Esophagus muscularis mucosa (tissue), 4 donors: Measurements from ENCODE around the gene GLOD4. TPM values are rescaled to one million over a fixed set of nuclear protein-coding genes. Genes with fewer than 3 reads are reported as not detected.
"Not testable (repeated sequence)": the region's sequence is repeated elsewhere in the genome, so short reads cannot be mapped to it uniquely, and the experiment has no call there.

Experiments
- DNase-seq: peaks from one replicate; pipeline ENCODE4 v3.0.0-alpha.2; 2017; ENCODE audit errors: extremely low spot score
- H3K27ac ChIP-seq, 4 donors: fragments of 200-600 bp; sonication (generic); replicated peaks in 1 of 4; 1 replicate in 3 of 4; 2 replicates in 1 of 4; pipeline ENCODE4 v1.5.1; 2016 to 2019; ENCODE audit warnings: mild to moderate bottlenecking in 1 of 4
- H3K27me3 ChIP-seq, 4 donors: fragments of 200-600 bp; sonication (generic); one replicate each; pipeline versions ENCODE4 v1.5.1 to v1.6.0; 2016 to 2019
- H3K36me3 ChIP-seq, 4 donors: fragments of 200-600 bp; sonication (generic); one replicate each; pipeline ENCODE4 v1.5.1; 2016 to 2019
- H3K4me1 ChIP-seq, 4 donors: fragments of 200-600 bp; sonication (generic); one replicate each; pipeline ENCODE4 v1.5.1; 2016 to 2019
- H3K4me3 ChIP-seq, 4 donors: fragments of 200-600 bp; sonication (generic); 1 replicate in 2 of 4; 2 replicates in 2 of 4; pipeline ENCODE4 v1.5.1; 2016 to 2019; ENCODE audit warnings: mild to moderate bottlenecking in 4 of 4, moderate library complexity in 1 of 4
- H3K9me3 ChIP-seq, 4 donors: fragments of 200-600 bp; sonication (generic); 1 replicate in 3 of 4; 2 replicates in 1 of 4; pipeline ENCODE4 v1.5.1; 2016 to 2019
- EP300 ChIP-seq: sonication (generic); formaldehyde crosslinking; IDR thresholded peaks from one replicate; pipeline ENCODE4 v1.6.1; 2017; ENCODE audit warnings: antibody characterized with exemption
- POLR2A ChIP-seq: fragments of 450-650 bp; IDR thresholded peaks from one replicate; pipeline ENCODE4 v1.6.1; 2017; ENCODE audit warnings: antibody characterized with exemption, moderate library complexity, mild to moderate bottlenecking, low read depth
- POLR2AphosphoS5 ChIP-seq, 2 donors: sonication (generic); formaldehyde crosslinking; IDR thresholded peaks; one replicate each; pipeline ENCODE4 v1.6.1; 2017; ENCODE audit warnings: antibody characterized with exemption in 2 of 2
- WGBS: methylation state at CpG from one replicate; pipeline ENCODE4 v1.1.5; 2018; 5-methylcytosine and 5-hydroxymethylcytosine counted together
- intact Hi-C: fragments of 100-400 bp; cut with DNase I; formaldehyde crosslinking; loops from one replicate; pipeline ENCODE4 v1.15.1; 2023
- total RNA-seq, 4 donors: library from RNA; depleted of rRNA; stranded (reverse); fragments of >200 nt; gene quantifications; one replicate each; pipeline versions ENCODE4 v1.1.0 to v1.2.1, GENCODE V29; 2016
- TF ChIP-seq, protein P1 (sequence below), 3 experiments: fragments of 200-600 bp in 2 of 3; fragments of 450-650 bp in 1 of 3; sonication (generic) in 2 of 3; IDR thresholded peaks; one replicate each; pipeline ENCODE4 v1.5.1; 2017 to 2019; ENCODE audit warnings: antibody characterized with exemption in 3 of 3, mild to moderate bottlenecking in 2 of 3, moderate library complexity in 1 of 3

The GLOD4 gene
- total RNA-seq, 4 donors from 2014 or later = 25.7 to 73.6 (median 53.9) TPM

DNA sequence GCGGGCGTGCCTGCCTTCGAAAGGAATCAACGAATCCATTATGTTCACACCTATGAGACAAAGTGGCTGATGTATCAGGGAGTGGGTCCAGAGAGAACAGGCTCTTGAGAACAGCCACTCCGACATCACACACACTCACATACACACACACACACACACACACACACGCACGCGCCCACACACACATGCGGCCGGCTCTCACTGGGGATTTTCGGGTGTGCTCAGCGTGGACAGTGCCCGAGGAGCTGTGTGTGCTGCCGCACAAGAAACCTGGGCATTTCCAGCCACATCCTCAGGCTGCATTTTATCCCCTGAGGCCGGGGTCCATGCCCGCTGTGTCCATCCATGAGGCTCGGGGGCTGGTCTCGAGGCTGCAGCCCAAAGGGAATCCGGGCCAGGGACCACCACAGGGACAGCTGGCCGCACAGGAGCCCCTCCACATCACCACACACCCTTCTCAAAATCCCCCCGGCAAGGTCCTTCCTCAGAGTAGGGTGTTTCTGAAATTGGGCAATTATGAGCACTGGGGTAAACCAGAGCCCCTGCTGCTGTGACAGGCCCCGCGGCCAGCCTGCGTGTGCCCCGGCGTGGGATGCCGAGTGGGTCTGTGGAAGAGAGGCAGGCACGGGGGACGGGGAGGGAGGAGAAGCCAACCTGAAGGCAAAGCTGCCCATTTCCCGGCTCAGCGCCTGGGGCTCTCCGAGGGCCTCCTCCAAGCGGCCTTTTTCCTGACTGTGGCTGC is 24.9 kb upstream of the GLOD4 start:
- Histone ChIP-seq H3K4me1 (no peaks in the 10 kb centered on the region), H3K9me3 (no peaks in the 10 kb centered on the region), H3K27ac (no peak overlapping the region), H3K27me3 (no peaks in the 10 kb centered on the region), H3K4me3 (no peak overlapping the region), H3K36me3 (peaks cover 3 to 52% (median 27%) of the 10 kb centered on the region in 4 donors)
- TF ChIP-seq EP300 (no peak), POLR2A (no peak), POLR2AphosphoS5 (IDR thresholded peaks at IDR 0.05) (no peak)
- TF ChIP-seq, protein P1, sequence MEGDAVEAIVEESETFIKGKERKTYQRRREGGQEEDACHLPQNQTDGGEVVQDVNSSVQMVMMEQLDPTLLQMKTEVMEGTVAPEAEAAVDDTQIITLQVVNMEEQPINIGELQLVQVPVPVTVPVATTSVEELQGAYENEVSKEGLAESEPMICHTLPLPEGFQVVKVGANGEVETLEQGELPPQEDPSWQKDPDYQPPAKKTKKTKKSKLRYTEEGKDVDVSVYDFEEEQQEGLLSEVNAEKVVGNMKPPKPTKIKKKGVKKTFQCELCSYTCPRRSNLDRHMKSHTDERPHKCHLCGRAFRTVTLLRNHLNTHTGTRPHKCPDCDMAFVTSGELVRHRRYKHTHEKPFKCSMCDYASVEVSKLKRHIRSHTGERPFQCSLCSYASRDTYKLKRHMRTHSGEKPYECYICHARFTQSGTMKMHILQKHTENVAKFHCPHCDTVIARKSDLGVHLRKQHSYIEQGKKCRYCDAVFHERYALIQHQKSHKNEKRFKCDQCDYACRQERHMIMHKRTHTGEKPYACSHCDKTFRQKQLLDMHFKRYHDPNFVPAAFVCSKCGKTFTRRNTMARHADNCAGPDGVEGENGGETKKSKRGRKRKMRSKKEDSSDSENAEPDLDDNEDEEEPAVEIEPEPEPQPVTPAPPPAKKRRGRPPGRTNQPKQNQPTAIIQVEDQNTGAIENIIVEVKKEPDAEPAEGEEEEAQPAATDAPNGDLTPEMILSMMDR (IDR thresholded peaks at IDR 0.05) = no peak
- DNase-seq = no peak
- intact Hi-C loops = no loop called here
- WGBS = 87% methylated on average over 31 of the region's 33 CpGs

DNA sequence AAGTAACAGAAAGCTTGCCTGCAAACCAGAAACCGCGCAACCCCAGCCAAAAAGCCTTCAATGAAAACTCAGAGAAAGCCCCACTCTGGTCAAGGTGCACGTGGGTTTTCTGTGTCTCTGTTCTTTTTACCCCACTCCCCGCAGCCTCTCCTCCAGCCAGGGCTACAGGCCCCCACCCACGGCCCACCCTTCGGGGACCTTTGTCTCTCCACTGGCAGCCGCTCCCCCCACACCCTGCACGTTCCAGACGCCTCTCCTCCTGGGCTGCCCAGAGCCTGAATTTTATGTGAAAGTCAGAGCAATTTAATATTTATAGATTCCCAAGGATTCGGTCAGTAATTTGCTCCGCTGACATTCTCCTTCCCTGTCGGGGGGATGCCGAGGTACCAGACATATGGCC is 24.3 kb upstream of the GLOD4 start:
- Histone ChIP-seq H3K4me1 (no peaks in the 10 kb centered on the region), H3K4me3 (no peak overlapping the region), H3K27ac (no peak overlapping the region), H3K36me3 (peaks cover 3 to 57% (median 27%) of the 10 kb centered on the region in 4 donors), H3K9me3 (no peaks in the 10 kb centered on the region), H3K27me3 (no peaks in the 10 kb centered on the region)
- intact Hi-C loops = no loop called here
- no peak for TF ChIP-seq EP300
- TF ChIP-seq, protein P1 (IDR thresholded peaks at IDR 0.05) = no peak
- no peak for TF ChIP-seq POLR2AphosphoS5 (IDR thresholded peaks at IDR 0.05)
- TF ChIP-seq POLR2A = no peak
- no peak for DNase-seq
- whole genome bisulfite sequencing = 79% methylated on average over 13 of the region's 13 CpGs

DNA sequence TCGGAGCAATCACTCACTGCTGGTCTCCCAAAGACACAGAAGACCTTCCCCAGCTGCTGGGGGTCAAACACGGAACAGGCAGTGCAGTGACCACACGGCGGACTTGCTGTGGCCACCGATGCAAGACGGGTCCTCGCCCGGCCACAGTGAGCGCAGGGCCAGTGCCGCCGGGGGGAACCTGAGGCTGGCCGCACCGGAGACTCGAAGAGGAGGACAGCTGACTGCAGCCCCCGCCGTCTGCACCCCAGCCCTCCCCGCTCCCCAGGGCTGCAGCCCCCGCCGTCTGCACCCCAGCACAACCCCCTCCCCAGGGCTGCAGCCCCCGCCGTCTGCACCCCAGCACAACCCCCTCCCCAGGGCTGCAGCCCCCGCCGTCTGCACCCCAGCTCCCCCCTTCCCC is 23.8 kb upstream of the GLOD4 start:
- intact Hi-C loops, H3K4me3 ChIP-seq, H3K9me3 ChIP-seq, DNase-seq, H3K27me3 ChIP-seq, H3K27ac ChIP-seq, H3K4me1 ChIP-seq: not testable (repeated sequence)
- WGBS = 92% methylated on average over 5 of the region's 23 CpGs
- peaks cover 3 to 61% (median 29%) of the 10 kb centered on the region in 4 donors for H3K36me3 ChIP-seq

DNA sequence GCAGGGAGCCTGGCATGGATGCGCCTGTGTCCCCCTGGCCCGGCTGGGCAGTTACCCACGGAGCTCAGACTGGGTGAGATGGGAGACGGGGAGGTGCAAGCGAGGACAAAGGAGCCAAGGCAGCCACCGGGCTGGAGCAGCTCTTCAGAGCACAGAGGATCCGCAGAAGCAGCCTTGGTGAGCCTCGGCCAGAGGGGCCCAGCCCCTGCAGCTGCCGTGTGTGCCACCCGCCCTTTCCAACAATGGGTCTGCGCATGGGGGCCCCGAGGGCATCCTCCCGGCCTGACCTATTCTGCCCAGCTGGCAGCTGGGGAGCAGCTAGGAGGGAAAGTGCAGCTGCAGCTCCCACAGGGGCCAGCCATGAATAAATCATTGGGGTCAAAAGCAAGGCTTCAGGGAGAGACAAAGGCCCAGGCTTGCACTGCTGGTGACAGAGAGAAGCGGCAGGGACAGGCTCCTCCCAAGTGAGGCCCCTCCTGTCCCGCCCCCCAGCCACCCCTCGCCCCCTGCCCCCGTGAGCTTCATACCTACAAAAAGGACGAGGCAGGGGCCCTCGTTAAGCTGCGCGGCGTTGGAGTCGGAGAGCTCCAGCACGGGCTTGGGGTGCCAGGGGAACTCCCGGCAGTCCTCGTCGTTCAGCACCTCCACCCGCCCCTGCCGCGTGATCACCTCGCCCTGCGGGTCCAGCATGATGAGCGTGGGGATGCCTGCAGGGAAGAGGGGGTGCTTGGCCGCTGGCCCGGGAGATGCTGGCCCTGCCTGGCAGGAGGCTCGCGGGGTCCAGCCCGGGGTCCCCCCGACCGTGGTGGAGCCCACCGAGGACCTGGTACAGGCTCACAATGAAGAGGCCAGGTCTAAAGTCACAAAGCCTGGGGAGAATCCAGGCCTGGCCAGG is 22.7 kb upstream of the GLOD4 start:
- Histone ChIP-seq H3K36me3 (peaks cover 3 to 72% (median 36%) of the 10 kb centered on the region in 4 donors), H3K9me3 (no peaks in the 10 kb centered on the region), H3K27me3 (no peaks in the 10 kb centered on the region), H3K4me1 (no peaks in the 10 kb centered on the region), H3K27ac (no peak overlapping the region), H3K4me3 (no peak overlapping the region)
- no peak for TF ChIP-seq EP300
- TF ChIP-seq, protein P1 (IDR thresholded peaks at IDR 0.05) = no peak
- WGBS = 81% methylated on average over 5 of the region's 41 CpGs
- intact Hi-C loops = no loop called here
- no peak for DNase-seq
